ENCODE data around the gene MEGF11. TPM values are rescaled to one million over a fixed set of nuclear protein-coding genes. Genes with fewer than 3 reads are reported as not detected.

The MEGF11 gene
- total RNA-seq, 2 donors from 2014 or later = not detected

DNA sequence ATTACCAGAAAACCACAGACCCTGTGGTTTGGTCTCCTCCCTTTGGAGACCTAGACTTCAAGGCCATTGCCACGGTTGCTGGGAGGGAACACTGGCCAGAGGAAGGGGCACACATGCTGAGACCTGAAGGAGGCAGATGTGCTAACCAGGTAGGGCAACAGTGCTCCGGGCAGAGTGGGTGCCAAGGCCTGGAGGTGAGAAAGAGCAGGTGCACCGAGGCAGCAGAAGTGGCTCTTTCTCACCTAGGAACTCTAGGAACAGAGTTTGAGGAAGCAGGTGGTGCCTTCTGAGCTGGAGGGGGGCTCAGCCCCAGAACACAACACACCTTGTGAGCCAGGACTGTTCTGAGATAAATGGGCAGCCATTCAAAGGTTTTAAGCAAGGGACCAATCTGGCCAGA is 106.1 kb downstream of the MEGF11 start:
- Mint-ChIP-seq H3K36me3 (ENCODE audit: low read depth) (peaks cover 6% of the 10 kb centered on the region), H3K27me3 (peaks cover 56% of the 10 kb centered on the region), H3K27ac (no peak overlapping the region), H3K4me1 (peaks cover 9% of the 10 kb centered on the region), H3K4me3 (no peak overlapping the region)
- ATAC-seq (no peak), DNase-seq (no peak)
- no peaks in the 10 kb centered on the region for H3K9me3 ChIP-seq (ENCODE audit: control insufficient read depth, low read length, poor library complexity, severe bottlenecking)

DNA sequence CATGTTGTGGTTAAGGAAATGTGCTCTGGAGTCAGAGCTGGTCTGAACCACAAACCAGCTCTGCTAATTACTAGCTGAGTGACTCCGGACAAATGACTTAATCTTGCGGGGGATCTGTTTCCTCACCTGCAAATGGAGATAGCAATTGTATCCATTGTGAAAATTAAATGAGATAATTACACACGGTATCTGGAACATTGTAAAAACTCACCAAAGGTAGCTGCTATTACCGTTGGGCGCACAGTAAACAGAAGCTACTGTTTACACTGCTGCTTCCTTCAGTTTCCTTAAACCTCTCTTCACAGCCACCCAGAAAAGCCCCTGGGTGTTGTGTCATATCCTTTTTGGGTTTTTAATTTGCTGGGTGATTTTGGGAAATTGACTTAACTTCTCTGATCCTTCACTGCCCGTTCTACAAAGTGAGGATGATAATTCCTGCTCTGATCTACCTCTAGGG is 107.8 kb downstream of the MEGF11 start:
- ATAC-seq (no peak), DNase-seq (no peak)
- H3K4me3 Mint-ChIP-seq = no peak overlapping the region
- peaks cover 9% of the 10 kb centered on the region for H3K4me1 Mint-ChIP-seq
- peaks cover 54% of the 10 kb centered on the region for H3K27me3 Mint-ChIP-seq
- H3K27ac Mint-ChIP-seq = no peak overlapping the region
- peaks cover 6% of the 10 kb centered on the region for H3K36me3 Mint-ChIP-seq (ENCODE audit: low read depth)
- H3K9me3 ChIP-seq (ENCODE audit: control insufficient read depth, low read length, poor library complexity, severe bottlenecking) = no peaks in the 10 kb centered on the region

DNA sequence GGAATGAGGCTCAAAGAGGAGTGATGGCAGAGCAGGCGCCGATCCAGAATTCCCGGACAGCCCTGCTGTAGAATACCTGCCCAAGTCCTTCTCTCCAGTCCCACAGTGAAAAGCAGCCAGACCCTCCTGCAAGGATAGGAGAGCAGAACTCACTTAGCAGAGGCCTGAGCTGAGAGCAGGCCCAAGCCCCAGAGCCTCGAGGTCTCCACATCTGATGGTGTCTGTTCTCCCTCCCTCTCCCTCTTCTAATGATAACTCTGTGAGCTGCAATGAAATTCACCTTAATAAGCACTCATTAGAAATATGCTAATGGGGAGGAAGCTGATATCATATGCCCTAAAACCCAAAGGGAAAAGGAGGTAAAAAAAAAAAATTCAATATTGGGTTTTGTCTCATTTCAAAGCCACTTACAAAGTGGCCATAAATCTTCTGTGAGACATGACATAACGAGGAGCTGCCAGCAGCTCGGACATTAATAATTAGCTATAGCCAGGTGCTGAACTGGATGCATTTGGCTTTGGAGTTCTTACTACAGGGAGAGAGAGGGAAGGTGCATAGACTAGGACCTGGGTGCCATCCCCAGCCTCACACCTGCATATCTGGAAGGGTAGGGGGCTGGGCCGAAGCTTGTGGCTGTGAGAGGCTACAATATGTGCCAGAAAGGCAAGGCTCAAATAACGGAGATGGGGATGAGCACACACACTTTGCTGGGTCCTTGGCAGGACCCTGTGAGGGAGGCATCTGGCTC is 108.4 kb downstream of the MEGF11 start:
- Mint-ChIP-seq H3K4me1 (peaks cover 7% of the 10 kb centered on the region), H3K36me3 (ENCODE audit: low read depth) (peaks cover 2% of the 10 kb centered on the region), H3K27ac (no peak overlapping the region), H3K4me3 (no peak overlapping the region), H3K27me3 (peaks cover 48% of the 10 kb centered on the region)
- ATAC-seq (no peak), DNase-seq (no peak)
- H3K9me3 ChIP-seq (ENCODE audit: control insufficient read depth, low read length, poor library complexity, severe bottlenecking) = no peaks in the 10 kb centered on the region

DNA sequence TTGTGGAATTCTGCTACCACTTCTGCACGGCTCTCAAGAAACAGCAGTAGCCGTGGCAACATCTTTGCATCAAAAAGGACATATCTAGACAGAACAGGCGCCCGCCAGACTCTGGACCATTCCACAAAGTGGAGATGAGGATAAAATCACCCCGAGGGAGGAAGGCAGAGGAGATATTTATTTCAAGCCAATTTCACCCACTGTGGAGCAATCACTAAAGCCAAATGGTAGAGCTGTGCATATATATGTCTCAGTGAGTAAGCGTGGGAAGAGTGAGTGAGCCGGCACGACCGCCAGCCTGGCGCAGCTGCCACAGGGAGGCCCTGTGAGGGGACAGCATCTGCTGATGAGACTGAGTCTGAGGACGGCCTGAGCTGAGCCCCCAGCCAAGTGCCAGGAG is 111.3 kb downstream of the MEGF11 start:
- Mint-ChIP-seq H3K27me3 (peaks cover 19% of the 10 kb centered on the region), H3K4me1 (peaks cover 4% of the 10 kb centered on the region), H3K27ac (no peak overlapping the region), H3K36me3 (ENCODE audit: low read depth) (no peaks in the 10 kb centered on the region), H3K4me3 (no peak overlapping the region)
- ATAC-seq (no peak), DNase-seq (no peak)
- H3K9me3 ChIP-seq (ENCODE audit: control insufficient read depth, low read length, poor library complexity, severe bottlenecking) = no peaks in the 10 kb centered on the region

DNA sequence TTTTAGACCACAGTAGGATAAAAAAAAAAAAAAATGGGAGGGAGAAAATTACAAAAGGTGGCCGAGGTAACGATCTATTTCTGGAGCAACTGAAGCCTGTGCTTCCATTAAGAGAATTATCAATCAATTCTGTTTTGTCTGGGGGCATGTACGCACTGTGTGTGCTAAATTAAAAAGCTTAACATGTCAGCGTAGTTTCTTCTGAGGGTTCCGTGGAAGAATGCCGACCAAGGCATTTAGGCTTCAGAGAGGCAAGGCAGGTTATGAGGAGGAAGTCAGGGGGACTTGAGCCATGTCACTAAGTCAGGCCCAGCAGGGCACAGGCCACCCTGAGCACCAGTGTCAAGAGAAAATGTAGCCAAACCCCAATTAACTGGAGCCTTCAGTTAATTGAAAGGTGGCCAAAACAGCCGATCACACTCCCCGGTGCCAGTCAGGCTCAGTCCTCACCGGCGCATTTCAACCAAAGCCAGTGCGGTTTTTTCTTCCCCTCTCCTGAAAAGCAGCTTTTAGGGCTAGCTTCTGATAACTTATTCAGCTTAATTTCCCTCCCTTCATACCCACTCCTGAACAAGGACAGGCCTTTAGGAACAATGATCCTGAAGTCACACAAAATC is 113.9 kb downstream of the MEGF11 start:
- no peak for ATAC-seq
- Mint-ChIP-seq H3K4me3 (no peak overlapping the region), H3K27ac (no peak overlapping the region), H3K4me1 (peaks cover 13% of the 10 kb centered on the region), H3K27me3 (peaks cover 5% of the 10 kb centered on the region), H3K36me3 (ENCODE audit: low read depth) (no peaks in the 10 kb centered on the region)
- no peaks in the 10 kb centered on the region for H3K9me3 ChIP-seq (ENCODE audit: control insufficient read depth, low read length, poor library complexity, severe bottlenecking)
- no peak for DNase-seq

DNA sequence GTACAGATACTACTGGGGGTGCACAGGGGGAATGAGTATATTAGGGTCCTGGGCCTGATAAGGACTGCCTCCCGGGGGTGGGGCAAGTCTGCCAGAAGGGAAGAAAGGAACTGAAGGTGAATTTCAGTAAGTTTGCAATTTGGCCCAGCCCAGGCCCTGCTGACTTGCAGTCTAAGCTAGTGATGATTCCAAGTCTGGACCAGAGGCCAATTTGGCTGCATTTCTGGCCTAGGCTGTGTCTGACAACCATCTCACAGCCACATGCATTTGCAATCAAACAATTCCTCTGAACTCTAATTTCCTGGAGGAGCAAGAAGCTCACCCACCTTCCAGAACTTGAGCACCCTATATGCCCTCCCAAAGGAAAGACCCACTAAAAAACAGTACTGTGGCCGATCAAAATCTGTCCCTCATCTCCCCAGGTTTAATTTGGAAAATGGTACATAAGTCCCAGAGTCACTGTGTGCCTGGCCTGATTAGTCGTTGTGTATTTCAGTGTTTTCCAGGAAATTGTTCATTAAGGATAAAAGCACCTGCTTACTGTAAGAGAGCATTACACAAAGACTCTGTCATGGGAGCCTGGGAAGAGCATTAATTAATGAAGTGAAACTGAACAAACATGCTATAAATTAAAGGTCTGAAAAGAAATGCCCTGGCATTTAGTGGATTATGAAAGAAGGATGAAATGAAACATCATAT is 114.5 kb downstream of the MEGF11 start:
- no peaks in the 10 kb centered on the region for H3K36me3 Mint-ChIP-seq (ENCODE audit: low read depth)
- no peaks in the 10 kb centered on the region for H3K9me3 ChIP-seq (ENCODE audit: control insufficient read depth, low read length, poor library complexity, severe bottlenecking)
- no peak overlapping the region for H3K27ac Mint-ChIP-seq
- DNase-seq = no peak
- H3K4me1 Mint-ChIP-seq = peaks cover 13% of the 10 kb centered on the region
- no peak overlapping the region for H3K4me3 Mint-ChIP-seq
- H3K27me3 Mint-ChIP-seq = peaks cover 5% of the 10 kb centered on the region
- ATAC-seq = no peak

DNA sequence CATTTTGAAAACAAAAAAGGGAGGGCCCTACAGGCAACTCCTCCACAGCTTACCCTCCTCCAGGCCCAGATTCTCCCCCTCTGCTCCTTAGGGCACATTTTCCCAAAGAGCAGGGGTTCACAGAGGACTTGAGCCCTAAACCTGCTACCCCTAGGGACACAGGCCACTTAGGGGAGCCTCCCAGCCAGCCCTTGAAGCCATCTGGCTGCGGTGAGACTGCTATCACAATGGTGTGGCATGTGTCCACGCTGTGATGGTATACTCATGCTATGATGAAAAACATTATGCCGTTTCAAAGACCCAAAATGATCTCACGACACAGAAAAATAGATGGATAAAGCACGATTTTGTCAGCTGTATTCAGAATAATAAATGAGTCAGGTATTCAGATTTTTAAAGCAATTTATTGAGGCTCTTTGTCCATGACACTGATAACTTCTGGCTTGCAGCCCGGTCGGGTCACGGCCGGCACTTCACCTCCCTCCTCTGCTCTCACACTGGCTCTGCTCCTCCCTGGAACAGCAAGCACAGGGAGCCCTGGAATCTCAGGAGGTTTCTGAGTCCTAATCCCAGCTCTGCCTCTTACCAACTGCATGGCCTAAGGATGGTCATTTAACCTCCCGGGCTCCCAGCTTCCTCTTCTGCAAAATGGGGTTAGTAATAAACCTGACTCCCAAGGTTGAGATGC is 115.3 kb downstream of the MEGF11 start:
- H3K4me3 Mint-ChIP-seq = no peak overlapping the region
- H3K27ac Mint-ChIP-seq = no peak overlapping the region

DNA sequence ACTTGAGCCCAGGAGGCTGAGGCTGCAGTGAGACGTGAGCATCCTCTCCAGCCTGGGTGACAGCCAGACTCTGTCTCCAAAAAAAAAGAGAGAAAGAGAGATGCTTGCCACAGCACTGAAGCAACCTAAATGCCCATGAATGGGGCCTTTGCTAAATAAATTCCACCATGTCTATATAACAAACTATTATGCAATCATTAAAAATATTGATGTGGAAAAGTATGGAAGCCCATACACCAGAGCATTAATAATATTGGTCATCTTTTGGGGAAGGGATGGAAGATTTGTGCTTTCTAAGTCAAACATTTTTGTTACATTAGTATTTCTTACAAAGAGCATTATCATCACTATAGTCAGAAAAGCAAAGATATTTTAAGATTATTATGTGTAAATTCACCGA is 116.6 kb downstream of the MEGF11 start:
- no peak for ATAC-seq
- Mint-ChIP-seq H3K4me1 (peaks cover 13% of the 10 kb centered on the region), H3K4me3 (peak overlapping the region; percentile 25), H3K27me3 (peaks cover 10% of the 10 kb centered on the region), H3K36me3 (ENCODE audit: low read depth) (no peaks in the 10 kb centered on the region), H3K27ac (no peak overlapping the region)
- H3K9me3 ChIP-seq (ENCODE audit: control insufficient read depth, low read length, poor library complexity, severe bottlenecking) = no peaks in the 10 kb centered on the region
- DNase-seq = no peak

More for the DNA sequence above, 115.3 kb downstream of the MEGF11 start:
- H3K27me3 Mint-ChIP-seq = peaks cover 5% of the 10 kb centered on the region
- H3K9me3 ChIP-seq (ENCODE audit: control insufficient read depth, low read length, poor library complexity, severe bottlenecking) = no peaks in the 10 kb centered on the region
- no peaks in the 10 kb centered on the region for H3K36me3 Mint-ChIP-seq (ENCODE audit: low read depth)
- ATAC-seq (no peak), DNase-seq (no peak)
- peaks cover 13% of the 10 kb centered on the region for H3K4me1 Mint-ChIP-seq

DNA sequence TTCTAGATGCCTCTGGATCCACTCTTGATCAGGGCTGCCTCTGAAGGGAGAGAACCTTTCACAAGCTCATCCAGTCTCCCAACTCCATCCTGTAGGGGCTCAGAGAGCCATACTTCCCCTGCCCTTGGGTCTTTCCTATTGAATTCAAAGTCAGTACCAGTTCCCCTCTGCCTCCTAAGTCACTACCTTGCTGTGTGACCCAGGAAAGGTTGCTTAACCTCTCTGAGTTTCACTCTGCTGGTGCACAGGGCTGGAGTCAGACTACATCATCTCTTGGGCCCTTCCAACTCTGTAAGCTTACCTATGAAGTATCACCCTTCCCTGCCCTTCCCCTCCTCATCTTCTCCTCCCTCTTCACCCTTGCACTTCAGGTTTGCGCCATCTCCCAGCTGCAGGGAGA is 117.9 kb downstream of the MEGF11 start:
- Mint-ChIP-seq H3K4me3 (no peak overlapping the region), H3K27me3 (peaks cover 9% of the 10 kb centered on the region), H3K27ac (no peak overlapping the region), H3K4me1 (peaks cover 13% of the 10 kb centered on the region), H3K36me3 (ENCODE audit: low read depth) (no peaks in the 10 kb centered on the region)
- ATAC-seq (no peak), DNase-seq (no peak)
- H3K9me3 ChIP-seq (ENCODE audit: control insufficient read depth, low read length, poor library complexity, severe bottlenecking) = no peaks in the 10 kb centered on the region

DNA sequence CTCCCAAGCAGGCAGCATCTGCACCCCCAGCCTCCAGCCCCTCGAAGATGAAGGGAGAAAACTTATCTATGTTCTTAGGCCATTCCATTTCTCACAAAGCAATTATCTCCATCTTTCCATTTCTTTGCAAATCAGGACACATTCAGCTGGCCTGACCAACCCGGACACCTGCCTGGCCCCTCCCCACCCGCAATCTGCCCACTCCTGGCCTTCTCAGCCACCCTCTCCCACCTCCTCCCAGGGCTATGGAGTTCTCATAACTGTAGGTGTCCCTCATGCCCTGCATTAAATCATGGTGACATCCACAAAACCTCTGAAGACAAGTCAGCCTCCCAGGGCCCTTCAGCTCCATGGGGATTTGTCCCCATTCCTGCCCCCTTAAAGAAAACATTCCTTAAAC is 119.3 kb downstream of the MEGF11 start:
- ATAC-seq (no peak), DNase-seq (no peak)
- H3K36me3 Mint-ChIP-seq (ENCODE audit: low read depth) = no peaks in the 10 kb centered on the region
- H3K9me3 ChIP-seq (ENCODE audit: control insufficient read depth, low read length, poor library complexity, severe bottlenecking) = no peaks in the 10 kb centered on the region
- peaks cover 21% of the 10 kb centered on the region for H3K27me3 Mint-ChIP-seq
- no peak overlapping the region for H3K4me3 Mint-ChIP-seq
- peaks cover 11% of the 10 kb centered on the region for H3K4me1 Mint-ChIP-seq
- H3K27ac Mint-ChIP-seq = peak overlapping the region; percentile 10

DNA sequence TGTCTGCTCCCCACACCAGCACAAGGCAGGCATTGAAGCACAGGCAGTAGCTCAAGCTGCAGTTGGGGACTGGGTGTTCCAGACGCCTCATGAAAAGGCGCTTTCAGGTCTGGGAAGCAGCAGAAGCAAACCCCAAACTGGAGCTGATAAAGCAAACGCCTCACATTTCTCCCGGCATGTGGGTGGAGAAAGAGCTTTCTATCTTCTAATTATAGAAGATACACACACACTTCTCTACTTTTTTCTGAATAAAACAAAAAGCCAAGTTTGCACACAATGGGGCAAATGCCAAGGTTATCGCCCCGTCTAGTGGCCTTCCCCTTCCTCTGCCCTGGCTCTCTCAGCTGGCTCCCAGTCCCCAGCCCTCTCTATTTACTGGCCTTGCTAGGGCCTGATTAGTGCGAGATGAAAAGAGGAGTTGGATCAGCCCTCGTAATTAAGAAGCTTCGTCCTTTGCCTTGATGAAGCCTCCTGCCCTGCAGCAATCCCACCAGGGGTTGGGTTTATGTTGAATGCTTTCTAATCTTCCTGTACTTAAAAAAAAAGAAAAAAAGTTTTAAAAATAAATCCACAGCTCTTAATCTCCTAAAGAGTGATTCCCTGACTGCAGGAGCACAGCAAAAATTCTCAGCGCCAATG is 120.2 kb downstream of the MEGF11 start:
- no peak for ATAC-seq
- Mint-ChIP-seq H3K27me3 (peaks cover 29% of the 10 kb centered on the region), H3K4me1 (peaks cover 11% of the 10 kb centered on the region), H3K36me3 (ENCODE audit: low read depth) (no peaks in the 10 kb centered on the region), H3K27ac (no peak overlapping the region), H3K4me3 (no peak overlapping the region)
- no peak for DNase-seq
- no peaks in the 10 kb centered on the region for H3K9me3 ChIP-seq (ENCODE audit: control insufficient read depth, low read length, poor library complexity, severe bottlenecking)

DNA sequence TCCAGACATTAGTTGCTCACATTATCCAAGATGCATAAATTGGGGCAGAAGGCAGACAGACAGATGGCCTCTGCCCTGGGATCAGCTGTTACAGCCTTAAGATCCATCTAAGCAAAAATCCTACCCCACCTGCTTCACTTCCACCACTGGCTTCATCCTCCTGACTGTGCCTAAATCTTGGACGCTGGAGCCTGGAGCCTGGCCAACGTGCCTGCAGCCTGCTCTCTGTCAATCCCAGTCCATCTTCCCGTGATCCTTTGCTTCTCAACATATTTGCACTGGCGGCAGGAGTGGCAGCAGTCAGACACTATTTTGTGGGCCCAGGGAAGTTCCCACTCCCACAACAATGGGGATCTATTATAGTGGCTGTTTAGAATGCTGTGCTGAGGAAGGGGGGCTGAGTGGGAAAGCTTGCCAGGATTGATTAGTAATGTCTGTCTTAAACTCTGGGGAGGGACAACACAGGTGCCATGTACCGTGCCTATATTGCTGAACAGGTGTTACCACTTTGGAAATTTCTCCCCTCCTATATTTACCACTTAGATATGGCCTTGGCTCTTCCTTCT is 121.2 kb downstream of the MEGF11 start:
- Mint-ChIP-seq H3K4me3 (no peak overlapping the region), H3K27ac (no peak overlapping the region), H3K27me3 (peaks cover 39% of the 10 kb centered on the region), H3K4me1 (peaks cover 11% of the 10 kb centered on the region), H3K36me3 (ENCODE audit: low read depth) (no peaks in the 10 kb centered on the region)
- DNase-seq (no peak), ATAC-seq (no peak)
- no peaks in the 10 kb centered on the region for H3K9me3 ChIP-seq (ENCODE audit: control insufficient read depth, low read length, poor library complexity, severe bottlenecking)

Measured in T-helper 17 cell (primary cell).